GM06990 (cell line): ENCODE data around the gene ENC1.
A peak's percentile ranks its signal among the peaks of the same experiment; 100 is the strongest.

Source experiments
- DNase-seq: peaks from one replicate; pipeline ENCODE4 v3.0.0-alpha.2; 2011; ENCODE audit not compliant: insufficient read length; ENCODE audit errors: extremely low read depth
- H3K27me3 ChIP-seq: replicated peaks from 2 replicates; pipeline ENCODE4 v1.6.0; 2011; ENCODE audit warnings: low read length; ENCODE audit not compliant: control insufficient read depth, insufficient read depth
- H3K36me3 ChIP-seq: 2 replicates; pipeline ENCODE4 v1.5.1; 2011; ENCODE audit warnings: low read length; ENCODE audit not compliant: control insufficient read depth, insufficient read depth
- H3K4me3 ChIP-seq: replicated peaks from 2 replicates; pipeline ENCODE4 v1.5.1; 2011; ENCODE audit warnings: low read depth, mild to moderate bottlenecking, control low read depth, low read length
- CTCF ChIP-seq: IDR thresholded peaks from 2 replicates; pipeline ENCODE4 v1.5.1; 2011; ENCODE audit warnings: low read length, control low read depth, mild to moderate bottlenecking, inconsistent platforms; ENCODE audit not compliant: insufficient read depth, poor library complexity, severe bottlenecking

Gene ENC1

GRCh38 chr5:74642543-74642863 lies 2.0 kb upstream of the ENC1 start:
- Histone ChIP-seq H3K36me3 (no peaks in the 10 kb centered on the region), H3K4me3 (no peak overlapping the region), H3K27me3 (no peaks in the 10 kb centered on the region)
- no peak for DNase-seq
- no peak for TF ChIP-seq CTCF

GRCh38 chr5:74641735-74642542 lies 1.4 kb upstream of the ENC1 start:
- no peaks in the 10 kb centered on the region for H3K36me3 ChIP-seq
- DNase-seq = peak; percentile 47
- H3K27me3 ChIP-seq = no peaks in the 10 kb centered on the region
- peak; percentile 52 for TF ChIP-seq CTCF
- H3K4me3 ChIP-seq = peak overlapping the region; percentile 94

GRCh38 chr5:74640954-74641734 lies 616 bp upstream of the ENC1 start:
- no peak for TF ChIP-seq CTCF
- Histone ChIP-seq H3K27me3 (no peaks in the 10 kb centered on the region), H3K36me3 (no peaks in the 10 kb centered on the region), H3K4me3 (peak overlapping the region; percentile 94)
- peak; percentile 71 for DNase-seq

- DNase-seq = peak; percentile 73
- H3K4me3 ChIP-seq = peak overlapping the region; percentile 94
- peaks cover 5% of the 10 kb centered on the region for H3K36me3 ChIP-seq
- no peak for TF ChIP-seq CTCF
- no peaks in the 10 kb centered on the region for H3K27me3 ChIP-seq
These were observed 600 bp downstream of the ENC1 start for GRCh38 chr5:74639807-74640449.

GRCh38 chr5:74638970-74639806 lies 1.3 kb downstream of the ENC1 start:
- TF ChIP-seq CTCF = no peak
- peak; percentile 60 for DNase-seq
- H3K27me3 ChIP-seq = no peaks in the 10 kb centered on the region
- H3K4me3 ChIP-seq = peak overlapping the region; percentile 94
- peaks cover 5% of the 10 kb centered on the region for H3K36me3 ChIP-seq
